Activated CD8-positive, alpha-beta memory T cell treated with anti-CD3 and anti-CD28 coated beads for 36 hours (primary cell): Measurements from ENCODE around the gene TRIM77. TPM values are rescaled to one million over a fixed set of nuclear protein-coding genes. Genes with fewer than 3 reads are reported as not detected.

Experiments used
- total RNA-seq, 2 experiments: library from RNA; stranded (reverse); gene quantifications; one replicate each; pipeline ENCODE4 v1.2.3, GENCODE V29; 2021

Gene TRIM77
- total RNA-seq, 2 experiments from 2014 or later: not detected

Other genes with a start within 250 kb of the TRIM77 start
- not detected for gene NOX4, start 218.9 kb upstream of the TRIM77 start, total RNA-seq
- gene TRIM49, start 98.3 kb downstream of the TRIM77 start, total RNA-seq: not detected
- gene TRIM64B, start 168.2 kb downstream of the TRIM77 start, total RNA-seq: not detected
- gene TRIM49D1, start 211.9 kb downstream of the TRIM77 start, total RNA-seq: not detected
- not detected for gene TRIM49D2, start 213.8 kb downstream of the TRIM77 start, total RNA-seq